GM19099 (cell line): ENCODE results near the gene FRYL.

Source experiments
- POLR2A ChIP-seq: IDR thresholded peaks from 3 replicates; pipeline ENCODE4 v1.6.1; 2011; ENCODE audit warnings: low read depth; ENCODE audit not compliant: insufficient read length; ENCODE audit errors: extremely low read depth

Gene FRYL

DNA sequence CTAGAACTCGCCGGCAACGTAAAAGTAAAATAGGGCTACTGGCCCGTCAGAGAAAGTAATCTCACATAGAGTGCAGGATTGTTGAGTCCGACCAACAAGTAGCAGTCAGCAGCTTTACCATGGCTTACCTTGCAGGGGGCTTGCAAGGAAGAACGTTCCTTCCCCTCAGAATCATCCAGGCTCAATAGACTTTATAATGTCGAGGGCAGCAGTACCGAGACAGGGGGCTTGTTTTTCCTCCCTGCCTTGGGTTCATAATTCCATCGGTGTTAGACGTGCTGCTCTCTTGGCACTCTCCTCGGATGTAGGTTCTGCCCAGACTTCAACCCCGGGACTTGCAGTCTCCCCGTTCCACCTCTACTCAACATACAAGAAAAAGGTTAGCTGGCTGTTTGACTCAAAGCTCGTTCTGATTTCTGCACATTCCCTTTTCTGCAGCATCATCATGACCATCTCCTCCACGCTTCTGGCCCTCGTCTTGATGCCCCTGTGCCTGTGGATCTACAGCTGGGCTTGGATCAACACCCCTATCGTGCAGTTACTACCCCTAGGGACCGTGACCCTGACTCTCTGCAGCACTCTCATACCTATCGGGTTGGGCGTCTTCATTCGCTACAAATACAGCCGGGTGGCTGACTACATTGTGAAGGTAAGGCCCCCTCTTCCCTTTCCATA, 295.4 kb downstream of the FRYL start:
- TF ChIP-seq POLR2A = no peak

DNA sequence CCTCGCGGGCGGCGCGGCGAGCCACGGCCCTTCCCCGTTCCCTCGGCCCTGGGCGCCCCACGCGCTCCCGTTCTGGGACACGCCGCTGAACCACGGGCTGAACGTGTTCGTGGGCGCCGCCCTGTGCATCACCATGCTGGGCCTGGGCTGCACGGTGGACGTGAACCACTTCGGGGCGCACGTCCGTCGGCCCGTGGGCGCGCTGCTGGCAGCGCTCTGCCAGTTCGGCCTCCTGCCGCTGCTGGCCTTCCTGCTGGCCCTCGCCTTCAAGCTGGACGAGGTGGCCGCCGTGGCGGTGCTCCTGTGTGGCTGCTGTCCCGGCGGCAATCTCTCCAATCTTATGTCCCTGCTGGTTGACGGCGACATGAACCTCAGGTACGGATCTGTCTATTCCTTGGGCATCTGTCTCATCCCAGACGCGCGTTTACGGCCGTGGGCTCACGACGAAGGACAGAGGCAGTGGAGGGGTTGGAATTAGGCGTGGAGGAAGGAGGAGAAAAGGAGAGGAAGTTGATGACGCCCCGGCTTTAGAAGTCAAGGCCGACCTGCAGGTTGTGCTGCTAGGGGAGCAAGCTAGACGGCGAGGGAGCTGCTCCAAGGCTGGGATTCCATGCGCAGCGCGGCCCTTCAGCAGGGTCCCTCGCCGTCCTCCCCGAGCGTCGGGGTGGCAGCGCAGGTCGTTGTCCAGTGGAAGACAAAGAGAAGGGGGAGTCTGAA, 296.1 kb downstream of the FRYL start:
- no peak for TF ChIP-seq POLR2A

- no peak for TF ChIP-seq POLR2A
These were observed 296.9 kb downstream of the FRYL start, which contains the start of gene SLC10A4 for GRCh38 chr4:48483006-48483776. Gene SLC10A4, plus strand, starts transcription at chr4:48483343. Its CDS starts 219 bp downstream, at chr4:48483562.

DNA sequence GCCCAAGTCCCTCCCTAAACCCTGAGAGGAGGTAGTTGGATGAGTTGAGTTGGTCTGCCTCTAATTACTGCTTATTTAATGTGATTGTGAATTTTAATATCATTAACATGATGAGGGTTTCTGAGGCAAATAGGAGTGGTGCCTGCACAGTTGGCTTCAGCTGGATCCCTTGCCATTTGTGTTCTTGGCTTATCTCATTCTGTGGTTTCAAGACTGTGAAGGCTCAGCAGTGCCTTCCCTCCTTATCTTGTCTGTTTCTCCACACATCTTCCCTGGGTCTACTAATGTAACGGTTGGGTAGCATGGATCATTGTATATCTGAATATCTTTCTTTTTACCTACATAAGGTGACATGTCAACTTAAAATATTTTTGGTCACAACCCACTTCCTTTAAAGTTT, 298.5 kb downstream of the FRYL start:
- no peak for TF ChIP-seq POLR2A

GRCh38 chr4:48478273-48478672, 301.8 kb downstream of the FRYL start:
- TF ChIP-seq POLR2A = no peak

- no peak for TF ChIP-seq POLR2A
These were observed 304.3 kb downstream of the FRYL start for GRCh38 chr4:48475770-48476169.

GRCh38 chr4:48472794-48473193, 307.3 kb downstream of the FRYL start:
- TF ChIP-seq POLR2A = no peak

GRCh38 chr4:48470570-48470969, 309.5 kb downstream of the FRYL start:
- no peak for TF ChIP-seq POLR2A

DNA sequence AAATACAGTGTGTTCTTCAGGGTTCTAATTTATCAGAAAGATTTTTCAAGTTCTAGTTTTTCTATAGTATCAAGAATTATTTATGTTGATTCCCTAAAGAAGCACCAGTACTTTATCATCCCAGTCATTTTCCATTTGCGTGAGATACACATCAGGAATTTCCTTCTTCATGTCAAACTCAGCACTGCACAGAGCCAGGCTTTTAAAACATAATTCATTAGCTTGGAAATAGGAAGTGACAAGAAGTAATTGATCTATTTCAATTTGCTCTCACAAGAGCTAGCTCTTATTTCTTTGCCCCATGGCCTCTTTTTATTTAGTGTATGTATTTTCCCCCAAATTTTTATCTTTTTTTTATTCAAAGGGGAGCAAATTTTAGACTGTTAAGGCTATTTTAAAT, 309.9 kb downstream of the FRYL start:
- TF ChIP-seq POLR2A = no peak

DNA sequence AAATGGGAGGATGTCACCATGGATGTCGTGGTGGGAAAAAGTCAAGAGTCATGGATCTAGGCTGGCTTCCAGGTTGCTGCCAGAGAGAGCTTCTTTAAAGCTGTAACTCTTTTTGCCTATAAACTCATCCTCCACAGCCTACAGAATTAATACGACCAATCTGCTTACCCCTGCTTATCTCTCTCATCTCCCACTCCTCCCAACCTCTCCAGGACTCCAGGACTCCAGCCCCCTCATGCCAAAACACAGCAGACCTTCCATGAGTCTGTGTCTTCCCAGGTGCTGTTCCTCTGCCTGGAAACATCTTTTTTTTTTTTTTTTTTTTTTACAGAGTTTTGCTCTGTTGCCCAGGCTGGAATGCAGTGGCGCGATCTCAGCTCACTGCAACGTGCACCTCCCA, 312.2 kb downstream of the FRYL start:
- TF ChIP-seq POLR2A = no peak

GRCh38 chr4:48467442-48467841, 312.6 kb downstream of the FRYL start:
- no peak for TF ChIP-seq POLR2A

DNA sequence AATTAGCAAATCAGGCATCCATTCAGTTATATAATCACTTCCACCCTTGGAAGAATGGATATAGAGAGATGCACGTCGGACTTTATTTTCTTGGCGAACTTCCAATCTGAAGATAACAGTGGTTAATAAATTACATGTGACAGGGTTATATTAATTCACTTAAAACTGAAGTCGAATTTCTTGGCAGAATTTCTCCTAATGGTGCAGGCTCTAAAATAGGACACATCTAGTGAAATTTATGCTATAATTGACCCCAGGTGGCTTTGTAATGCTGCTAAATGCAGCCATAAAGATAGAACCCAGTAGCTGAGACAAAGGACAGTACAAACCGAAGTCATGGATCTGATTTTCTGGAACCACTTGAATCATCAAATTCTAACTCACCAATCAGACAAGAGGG, 317.7 kb downstream of the FRYL start:
- TF ChIP-seq POLR2A = no peak

- no peak for TF ChIP-seq POLR2A
These were observed 319.1 kb downstream of the FRYL start for GRCh38 chr4:48461000-48461399.

- no peak for TF ChIP-seq POLR2A
These were observed 325.5 kb downstream of the FRYL start for GRCh38 chr4:48454591-48454990.

DNA sequence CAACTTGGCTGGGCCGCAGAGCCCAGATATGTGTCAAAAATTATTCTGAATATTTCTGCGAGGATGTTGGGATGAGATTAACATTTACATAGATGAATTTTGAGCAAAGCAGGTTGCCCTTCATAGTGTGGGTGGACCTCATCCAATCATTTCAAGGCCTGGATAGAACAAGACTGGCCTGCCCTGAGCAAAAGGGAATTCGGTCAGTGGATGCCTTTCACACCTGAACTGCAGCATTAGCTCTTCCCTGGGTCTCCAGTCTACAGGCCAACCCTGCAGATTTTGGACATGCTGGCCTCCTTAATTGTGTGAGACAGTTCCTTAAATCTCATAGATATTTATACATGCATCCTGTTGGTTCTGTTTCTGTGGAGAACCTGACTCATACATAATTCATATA, 329.3 kb downstream of the FRYL start:
- no peak for TF ChIP-seq POLR2A

DNA sequence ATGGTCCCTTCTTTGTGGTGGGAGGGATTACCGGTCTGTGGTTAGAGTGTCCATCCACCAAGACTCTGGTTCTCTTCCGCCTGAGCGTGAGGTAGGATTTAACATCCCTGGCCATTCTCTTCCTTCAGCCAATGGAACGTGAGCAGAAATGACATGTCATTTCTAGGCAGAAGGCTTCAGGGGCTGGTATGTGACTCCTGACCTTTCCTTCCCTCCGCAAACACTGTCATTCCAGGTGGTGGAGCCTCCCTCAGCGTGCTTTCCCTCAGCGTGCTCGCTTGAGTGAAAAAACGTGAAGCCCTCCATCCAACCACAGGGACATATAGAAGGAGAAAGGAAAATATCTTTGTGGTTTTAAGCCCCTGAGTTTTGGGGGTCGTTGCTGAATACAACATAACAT, 330.9 kb downstream of the FRYL start:
- TF ChIP-seq POLR2A = no peak
